A172 (cell line): ENCODE measurements around the gene ZBTB18. TPM values are rescaled to one million over a fixed set of nuclear protein-coding genes. Genes with fewer than 3 reads are reported as not detected.
"Not testable (repeated sequence)": the region's sequence is repeated elsewhere in the genome, so short reads cannot be mapped to it uniquely, and the experiment has no call there.

Source experiments
- DNase-seq: peaks from one replicate; pipeline ENCODE4 v3.0.0-alpha.2; 2015; ENCODE audit warnings: low spot score
- total RNA-seq: library from RNA; depleted of rRNA; stranded (reverse); fragments of >200 nt; shearing (Covaris generic); gene quantifications from 2 replicates; pipeline ENCODE4 v1.2.3, GENCODE V29; 2014

Gene ZBTB18
- total RNA-seq, 1 experiment from 2014 or later = 28.8 TPM

DNA sequence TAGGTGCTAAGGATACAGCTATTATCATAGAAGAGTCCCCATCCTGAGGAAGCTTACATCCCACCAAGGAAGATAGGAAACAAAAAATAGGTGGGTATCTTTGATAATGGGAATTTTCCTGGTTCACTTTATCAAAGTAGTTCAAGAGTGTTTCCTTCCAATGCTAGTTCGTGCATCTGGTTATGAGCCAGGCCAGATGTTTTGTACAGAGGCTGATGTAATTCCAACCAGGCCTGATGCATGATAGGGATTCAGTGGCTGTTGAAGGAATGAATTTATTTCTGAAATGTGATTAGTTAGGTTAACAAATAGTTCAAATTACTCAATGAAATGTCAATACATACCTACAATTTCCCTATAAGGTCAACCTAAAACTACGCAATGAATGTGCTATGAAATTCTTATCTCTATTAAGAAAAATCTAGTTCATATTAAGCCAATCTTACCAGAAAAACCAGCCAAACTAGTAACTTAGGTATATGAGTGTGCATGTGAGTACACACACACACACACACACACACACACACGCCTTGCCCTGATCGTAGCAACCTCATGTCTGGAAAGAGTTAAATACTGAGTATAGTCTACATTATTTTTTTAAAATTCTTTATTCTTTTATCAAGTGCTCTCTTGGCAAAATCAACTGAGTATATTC, 9.5 kb upstream of the ZBTB18 start:
- DNase-seq = no peak

DNA sequence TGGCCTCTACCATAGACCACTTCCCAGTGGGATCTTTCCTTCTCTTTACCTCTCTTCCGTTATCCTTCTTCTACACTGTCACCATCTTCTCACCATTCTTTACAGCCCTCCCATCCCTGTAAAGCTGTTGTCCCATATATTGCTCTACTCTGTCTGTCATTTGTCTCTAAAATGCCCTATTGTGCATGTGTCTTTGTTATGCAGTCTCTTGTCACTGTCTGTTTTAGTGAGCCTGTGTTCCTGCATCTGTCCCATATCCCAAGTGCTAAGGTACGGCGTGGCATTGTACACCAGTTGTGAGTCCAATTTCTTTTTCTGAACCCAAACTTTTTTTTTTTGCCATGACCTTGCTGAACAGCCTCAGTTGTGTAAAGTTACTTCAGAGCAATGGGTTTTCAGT, 8.8 kb upstream of the ZBTB18 start:
- no peak for DNase-seq

DNA sequence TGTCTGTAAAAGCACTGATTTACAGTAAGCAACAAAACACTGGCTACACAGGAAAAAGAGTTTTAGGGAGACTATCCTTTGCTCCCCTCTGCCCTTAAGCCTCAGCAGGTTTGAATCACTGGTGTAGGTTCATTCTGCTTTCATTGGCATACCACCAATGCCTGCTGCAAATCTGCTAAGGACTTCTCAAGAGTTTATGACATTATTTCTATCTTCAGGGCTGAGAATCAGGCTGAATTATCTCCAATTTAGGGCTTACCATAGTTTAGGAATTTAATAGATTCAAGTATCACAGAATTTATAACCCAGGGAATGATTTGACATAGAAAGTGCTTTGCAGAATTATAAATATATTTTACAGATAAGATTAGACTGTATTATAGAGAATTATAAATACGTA, 6.7 kb upstream of the ZBTB18 start:
- DNase-seq = no peak

DNA sequence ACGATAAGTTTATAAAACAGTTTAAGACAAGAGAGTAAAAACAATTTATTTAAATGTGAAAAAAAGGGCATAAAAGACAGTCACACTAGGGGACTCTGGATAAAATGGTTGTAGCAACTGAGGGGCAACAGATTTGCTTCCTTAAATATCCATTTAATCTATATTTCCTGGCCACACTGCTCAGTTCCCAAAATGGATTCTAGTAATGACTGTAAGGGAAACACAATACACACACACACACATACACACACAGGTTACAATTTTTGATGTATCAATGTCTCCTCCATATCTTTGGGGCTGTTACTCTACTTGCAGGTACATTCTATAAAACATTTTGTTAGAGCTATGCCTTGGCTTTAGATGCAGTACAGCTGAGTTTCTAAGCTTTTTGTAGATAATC, 4.8 kb upstream of the ZBTB18 start:
- DNase-seq = not testable (repeated sequence)

DNA sequence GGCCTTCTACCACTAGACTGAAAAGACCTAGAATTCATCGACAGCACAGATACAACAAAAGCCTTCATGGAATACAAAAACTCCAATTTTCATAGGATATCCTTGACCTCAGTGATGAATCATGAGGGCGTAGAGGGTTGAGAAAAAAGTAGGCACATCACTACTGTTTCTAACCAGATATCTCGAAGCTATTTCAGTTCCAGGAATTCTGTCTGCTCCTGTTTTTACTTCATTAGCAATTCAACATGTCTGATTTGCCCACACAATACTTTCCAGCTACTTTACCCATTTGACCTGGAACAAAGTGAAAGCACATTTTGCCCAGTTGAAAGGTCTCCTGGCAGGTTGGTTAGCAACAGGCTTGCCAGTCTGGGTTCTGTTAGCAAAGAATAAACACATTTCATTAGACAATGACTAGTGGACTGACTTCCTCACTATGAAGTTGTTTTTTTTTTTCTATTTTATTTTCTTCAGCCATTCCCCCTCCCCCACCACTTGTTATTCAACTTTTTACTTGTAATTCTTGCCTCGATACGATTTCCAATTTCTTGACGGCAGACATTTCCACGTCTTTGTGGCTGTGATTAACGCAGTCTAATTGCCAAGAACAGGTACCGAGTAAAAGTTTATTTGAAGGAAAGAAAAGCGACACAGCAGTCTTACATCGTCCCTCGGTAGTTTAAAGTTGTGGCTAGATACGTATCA, 4.0 kb upstream of the ZBTB18 start:
- peak; percentile 41 for DNase-seq

DNA sequence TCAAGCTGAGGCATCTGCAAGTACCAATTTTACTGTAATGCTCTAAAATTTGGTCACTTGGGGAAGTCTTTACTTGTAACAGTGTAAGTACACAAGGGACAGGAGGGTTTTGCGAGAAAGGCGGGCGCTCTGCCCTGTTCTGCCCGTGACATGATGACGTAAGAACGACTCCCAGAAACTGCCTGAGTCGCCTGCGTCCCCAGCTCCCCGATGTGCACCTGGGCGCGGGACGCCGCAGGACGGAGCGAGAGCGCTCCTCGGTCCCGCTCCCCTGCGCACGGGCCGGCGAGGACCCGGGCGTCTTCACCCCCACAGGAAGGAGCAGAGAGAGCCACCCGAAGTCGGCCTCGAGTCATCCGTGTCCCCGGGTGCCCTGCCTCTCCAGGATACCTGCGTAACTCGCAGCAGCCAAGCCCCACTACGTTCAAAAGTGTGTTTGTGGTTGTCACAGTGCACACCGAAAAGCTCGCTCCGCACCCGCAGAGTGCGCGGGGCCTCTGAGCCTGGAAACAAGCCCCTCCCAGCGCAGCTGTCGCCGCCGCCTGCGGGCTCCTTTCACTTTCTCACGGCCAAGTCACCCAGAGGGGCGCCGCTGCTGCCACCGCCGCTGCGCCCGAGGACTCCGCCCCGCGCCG, 3.3 kb upstream of the ZBTB18 start:
- peak; percentile 78 for DNase-seq

DNA sequence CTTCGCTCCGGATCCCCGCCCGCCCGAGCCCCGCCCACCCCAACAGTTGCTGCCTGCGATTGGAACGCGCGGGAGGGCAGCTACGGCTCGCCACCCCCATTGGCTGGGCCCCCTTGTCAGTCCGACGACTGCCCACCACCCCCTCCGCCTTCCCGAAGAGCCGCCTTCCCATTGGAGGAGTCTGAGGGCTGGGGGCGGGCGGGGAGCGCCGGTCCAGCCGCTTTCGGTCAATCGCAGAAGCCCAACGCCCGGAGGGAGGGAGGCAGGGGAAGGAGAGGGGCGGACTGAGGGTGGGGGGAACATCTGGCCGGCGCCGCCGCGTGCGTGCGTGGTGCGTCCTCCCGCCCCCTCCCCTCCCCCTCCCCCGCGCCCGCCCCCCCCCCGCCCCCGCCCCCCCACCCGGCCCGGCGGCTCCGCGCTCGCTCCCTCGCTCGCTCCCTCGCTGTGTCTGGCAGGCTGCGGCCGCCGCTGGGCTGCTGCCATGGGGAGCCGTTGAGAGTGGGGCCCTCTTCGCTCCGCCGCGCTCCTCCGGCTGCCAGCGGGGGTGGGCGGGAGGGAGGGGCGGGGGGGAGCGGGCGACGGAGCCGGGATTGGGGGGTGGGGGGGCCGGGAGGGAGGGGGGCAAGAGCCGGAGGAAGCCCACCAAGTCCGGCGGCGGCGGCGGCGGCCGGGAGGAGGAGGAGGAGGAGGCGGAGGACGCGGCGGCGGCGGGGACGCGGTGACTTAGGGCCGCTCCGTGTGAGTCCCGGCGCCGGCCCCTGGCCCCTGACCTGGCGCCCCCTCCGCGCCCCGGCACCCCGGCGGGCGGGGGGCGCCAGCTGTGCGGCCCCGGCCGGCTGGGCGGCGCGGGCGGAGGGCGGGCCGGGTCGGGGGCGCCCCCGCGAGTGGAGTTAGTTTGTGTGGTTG, 2.6 kb upstream of the ZBTB18 start:
- peak; percentile 99 for DNase-seq

DNA sequence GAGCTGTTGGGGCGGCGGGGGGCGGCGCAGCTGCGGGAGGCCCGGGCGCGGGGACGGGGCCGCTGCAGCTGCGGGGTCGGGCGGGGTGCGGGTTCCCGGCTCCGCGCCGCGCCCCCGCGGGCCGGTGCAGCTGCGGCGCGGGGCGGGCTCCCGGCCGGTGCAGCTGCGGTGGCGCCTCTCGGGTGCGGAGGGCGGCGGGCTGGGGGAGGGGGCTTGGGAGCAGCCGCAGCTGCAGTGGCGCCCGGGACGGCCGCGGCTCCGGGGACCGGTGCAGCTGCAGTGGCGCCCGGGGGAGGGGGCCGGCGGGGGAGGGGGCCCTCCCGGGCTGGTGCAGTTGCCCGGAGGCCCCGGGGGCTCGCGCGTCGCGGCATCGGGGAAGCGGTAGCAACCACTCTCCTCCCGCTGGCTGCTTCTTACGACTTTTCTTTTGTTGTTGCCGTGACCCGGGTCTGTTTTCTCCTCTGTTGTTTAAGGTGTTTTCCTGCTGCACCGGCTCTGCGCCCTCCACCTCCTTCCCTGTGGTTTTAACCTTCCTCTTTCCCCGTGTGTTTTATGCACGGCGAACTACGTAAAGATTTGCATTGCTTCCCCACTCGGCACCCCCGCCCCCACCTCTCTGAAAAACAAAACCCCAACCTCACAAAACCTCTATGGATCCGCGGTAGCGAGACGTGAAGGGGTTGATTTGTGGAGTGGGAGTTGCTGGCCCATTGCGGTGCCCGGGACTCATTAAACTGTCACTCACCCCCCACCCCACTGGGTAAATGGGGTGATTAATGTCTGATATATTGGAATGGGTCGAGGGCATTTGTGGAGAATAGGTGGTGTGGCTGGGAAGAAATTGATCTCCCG, 1.7 kb upstream of the ZBTB18 start:
- DNase-seq = peak; percentile 22

DNA sequence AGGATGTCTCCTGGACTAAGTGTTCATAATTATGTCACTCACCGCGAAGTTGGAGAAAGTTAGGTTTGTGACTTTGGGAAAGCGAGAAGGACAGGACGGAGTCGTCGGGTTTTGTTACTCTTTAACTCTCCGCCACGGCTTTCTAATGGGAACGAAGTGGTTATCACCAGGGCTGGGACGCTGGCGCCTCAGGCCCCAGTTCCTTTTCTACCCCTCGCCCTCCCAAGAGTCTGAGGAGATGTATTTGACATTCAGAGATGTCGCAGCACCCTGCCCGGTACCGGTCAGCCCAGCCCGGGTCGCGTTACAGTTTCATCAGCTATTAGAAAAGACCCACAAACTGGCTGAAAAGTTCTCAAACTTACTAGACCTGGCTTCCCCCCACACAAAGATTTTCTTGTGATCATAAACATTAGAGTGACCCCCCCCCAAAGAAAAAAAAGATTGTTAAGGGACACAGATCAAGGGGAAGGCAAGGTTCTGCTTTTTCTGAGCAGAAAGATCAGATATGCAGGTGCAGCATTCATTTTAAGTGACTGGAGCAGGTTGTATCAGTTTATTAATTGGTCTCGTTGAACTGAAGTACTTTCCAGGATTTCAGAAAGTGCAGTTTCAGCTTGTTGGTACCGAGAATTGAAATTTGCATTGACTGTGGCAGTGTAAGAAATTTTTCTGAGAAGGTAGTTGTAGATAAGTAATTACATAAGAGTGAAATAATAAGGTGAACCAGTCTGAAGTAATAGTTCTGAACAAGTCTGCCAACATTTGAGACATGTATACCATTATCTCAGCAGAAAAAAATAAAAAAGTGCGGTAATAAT, 859 bp upstream of the ZBTB18 start:
- no peak for DNase-seq

DNA sequence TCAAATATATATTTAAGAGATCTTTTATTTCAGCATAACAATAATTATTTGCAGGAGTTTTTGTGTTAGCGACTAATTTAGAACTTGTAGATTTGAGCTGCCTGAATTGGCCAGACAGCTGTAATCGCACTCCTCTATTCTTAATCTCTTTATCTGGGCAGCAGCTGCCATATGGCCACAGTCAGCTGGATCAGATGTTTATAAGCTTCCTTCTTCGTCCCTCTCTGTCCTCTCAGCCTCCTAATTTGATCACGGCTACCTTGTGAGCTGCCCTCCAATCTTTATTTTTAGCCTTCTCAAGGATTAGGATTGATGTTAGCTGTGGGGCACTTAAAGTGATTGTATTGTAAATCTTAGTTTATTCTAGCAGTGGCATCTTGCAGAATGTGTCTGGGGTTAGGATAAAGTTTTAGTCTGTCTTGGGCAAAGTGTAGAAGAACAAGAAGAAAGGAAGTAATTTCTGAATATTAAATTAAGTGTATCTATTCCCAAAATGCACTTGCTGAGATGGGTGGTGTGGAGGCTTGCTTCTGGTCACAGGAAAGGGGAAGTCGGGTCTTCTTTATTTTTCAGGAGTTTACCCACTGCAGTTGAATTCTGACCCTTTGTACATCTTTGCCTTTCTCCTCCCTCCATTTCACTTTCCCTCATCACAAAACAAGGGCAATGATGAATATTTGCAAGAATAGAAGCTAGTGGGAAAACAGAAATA, 1.1 kb downstream of the ZBTB18 start:
- DNase-seq = no peak

DNA sequence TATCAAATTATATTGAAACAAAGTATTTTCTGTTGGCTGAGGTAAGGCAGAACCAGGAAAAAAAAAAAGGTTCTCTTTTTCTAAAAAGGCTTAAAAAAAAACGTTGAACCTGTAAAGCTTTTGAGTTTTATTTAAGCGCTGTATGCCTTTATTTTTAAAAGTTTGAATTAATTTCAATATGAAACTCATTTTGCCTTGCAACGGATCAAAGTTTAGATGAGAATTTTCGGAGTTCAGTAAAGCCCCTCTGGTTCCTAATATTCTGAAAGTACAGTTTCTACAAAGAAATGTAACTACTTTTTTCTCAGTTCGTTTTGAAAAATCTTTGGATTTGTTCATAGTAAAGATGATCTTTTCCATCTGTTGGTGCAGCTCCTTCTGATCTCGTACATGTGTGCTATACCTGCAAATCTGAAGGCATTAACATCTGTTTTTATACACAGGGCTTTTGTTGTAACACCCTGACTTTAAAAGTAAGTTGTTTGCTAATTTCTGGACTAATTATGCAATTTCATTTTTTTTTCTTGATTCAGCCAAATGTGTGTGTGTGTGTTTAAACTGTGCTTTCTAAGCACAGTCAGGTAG, 1.7 kb downstream of the ZBTB18 start:
- DNase-seq = no peak

DNA sequence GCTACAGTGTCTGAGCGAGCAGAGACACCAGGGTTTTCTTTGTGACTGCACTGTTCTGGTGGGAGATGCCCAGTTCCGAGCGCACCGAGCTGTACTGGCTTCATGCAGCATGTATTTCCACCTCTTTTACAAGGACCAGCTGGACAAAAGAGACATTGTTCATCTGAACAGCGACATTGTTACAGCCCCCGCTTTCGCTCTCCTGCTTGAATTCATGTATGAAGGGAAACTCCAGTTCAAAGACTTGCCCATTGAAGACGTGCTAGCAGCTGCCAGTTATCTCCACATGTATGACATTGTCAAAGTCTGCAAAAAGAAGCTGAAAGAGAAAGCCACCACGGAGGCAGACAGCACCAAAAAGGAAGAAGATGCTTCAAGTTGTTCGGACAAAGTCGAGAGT, 2.7 kb downstream of the ZBTB18 start:
- no peak for DNase-seq

DNA sequence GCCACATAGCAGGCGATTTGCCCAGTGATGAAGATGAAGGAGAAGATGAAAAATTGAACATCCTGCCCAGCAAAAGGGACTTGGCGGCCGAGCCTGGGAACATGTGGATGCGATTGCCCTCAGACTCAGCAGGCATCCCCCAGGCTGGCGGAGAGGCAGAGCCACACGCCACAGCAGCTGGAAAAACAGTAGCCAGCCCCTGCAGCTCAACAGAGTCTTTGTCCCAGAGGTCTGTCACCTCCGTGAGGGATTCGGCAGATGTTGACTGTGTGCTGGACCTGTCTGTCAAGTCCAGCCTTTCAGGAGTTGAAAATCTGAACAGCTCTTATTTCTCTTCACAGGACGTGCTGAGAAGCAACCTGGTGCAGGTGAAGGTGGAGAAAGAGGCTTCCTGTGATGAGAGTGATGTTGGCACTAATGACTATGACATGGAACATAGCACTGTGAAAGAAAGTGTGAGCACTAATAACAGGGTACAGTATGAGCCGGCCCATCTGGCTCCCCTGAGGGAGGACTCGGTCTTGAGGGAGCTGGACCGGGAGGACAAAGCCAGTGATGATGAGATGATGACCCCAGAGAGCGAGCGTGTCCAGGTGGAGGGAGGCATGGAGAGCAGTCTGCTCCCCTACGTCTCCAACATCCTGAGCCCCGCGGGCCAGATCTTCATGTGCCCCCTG, 3.3 kb downstream of the ZBTB18 start:
- no peak for DNase-seq

DNA sequence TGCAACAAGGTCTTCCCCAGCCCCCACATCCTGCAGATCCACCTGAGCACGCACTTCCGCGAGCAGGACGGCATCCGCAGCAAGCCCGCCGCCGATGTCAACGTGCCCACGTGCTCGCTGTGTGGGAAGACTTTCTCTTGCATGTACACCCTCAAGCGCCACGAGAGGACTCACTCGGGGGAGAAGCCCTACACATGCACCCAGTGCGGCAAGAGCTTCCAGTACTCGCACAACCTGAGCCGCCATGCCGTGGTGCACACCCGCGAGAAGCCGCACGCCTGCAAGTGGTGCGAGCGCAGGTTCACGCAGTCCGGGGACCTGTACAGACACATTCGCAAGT, 3.8 kb downstream of the ZBTB18 start:
- no peak for DNase-seq

DNA sequence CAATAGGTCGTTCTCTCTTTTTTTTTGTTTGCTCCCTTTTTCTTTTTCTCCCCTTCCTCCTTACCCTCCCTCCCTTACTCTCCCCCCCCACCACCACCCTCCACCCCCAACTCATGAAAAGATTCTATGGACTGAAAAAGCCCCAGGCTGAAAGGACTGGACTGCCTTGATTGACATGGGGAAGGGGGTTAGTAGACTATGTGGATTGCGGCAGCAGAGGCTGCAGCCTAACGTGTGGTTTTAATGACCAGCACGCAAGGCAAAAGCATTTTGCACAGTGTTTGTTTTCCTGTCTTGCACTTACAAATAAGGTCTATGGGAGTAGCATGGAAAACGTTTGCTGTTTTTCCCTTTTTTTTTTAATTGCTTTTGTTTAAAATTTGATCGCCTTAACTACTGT, 5.5 kb downstream of the ZBTB18 start:
- DNase-seq = no peak

DNA sequence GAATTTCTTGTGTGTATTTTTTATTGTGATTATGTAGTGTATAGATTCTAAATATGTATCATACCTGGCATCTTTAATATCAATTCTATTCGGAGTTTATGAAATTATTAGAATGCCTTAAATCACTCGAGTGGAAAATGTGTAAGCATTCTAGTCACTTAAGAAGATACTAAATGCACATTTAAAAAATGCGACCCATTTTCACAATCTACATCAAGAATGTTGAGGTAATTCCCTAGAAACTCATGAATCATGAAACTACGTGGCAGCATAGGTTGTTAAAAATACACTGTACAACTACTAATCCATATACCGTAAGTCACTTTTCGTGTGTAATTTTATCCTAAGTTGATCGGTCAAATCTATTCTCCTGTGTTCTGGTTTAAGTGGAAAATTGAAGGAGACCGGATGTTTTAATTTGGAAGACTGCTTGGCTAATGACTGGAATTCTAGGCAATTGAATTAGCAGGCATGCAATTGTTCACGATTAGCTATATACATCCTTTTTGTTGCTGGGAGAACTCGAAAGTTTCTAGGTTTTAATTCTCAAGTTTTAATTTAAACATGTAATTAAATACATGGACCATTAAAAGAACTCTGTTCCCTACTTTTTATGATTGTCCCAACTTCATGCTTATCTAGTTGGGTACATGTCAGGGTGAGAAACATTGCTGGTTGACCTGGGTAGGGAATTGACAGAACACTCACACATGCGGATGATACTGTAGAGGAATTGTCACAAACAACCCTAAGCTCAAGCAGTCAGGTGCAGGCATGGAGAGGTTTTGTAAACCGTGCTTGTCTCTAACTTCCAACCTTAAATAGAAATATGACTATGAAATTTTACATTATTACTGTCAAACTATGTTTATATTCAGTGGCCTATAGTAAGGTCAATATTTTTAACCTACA, 6.6 kb downstream of the ZBTB18 start:
- no peak for DNase-seq

DNA sequence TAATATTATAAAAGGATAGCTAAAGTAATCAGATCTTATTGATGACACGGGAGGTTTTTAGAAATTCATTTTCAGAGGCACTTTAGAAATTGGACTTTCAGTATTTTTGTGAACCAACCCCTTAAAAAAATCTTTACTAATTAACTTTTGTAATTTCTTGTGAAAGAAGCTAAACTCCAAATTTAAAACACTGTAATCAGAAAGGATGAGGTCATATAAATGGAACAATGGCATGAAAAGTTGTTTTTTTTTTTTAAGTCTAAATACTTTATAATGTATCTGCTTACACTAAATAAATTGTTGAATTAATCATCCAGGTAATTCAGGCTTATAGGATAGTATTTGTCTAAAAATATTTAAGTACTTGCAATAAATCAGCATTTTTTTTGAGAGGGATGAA, 9.0 kb downstream of the ZBTB18 start:
- no peak for DNase-seq

DNA sequence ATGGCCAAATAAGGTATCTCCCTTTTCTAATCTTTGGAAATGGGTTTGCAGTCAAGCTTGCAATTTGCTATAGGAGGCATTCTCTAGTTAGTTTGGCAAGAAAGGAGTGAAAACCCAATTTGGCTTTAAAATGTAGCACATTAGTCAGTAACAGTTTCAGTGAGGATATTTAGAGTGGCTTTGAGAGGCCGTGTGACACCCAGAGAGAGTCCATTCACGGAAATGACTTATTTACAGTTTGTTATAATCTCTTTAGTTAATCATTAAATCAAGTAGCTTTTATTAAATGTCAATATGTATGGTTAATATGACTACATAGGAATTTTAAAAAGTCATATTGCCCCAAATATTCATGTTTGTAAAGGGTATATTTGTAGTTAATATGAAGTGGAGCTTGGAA, 9.6 kb downstream of the ZBTB18 start:
- no peak for DNase-seq
